GM21367 (cell line): ENCODE results near the gene CYP4F2.
"Not testable (repeated sequence)": the region's sequence is repeated elsewhere in the genome, so short reads cannot be mapped to it uniquely, and the experiment has no call there.

Experiments
- ATAC-seq: cut with Tn5 transposase; IDR thresholded peaks from one replicate; pipeline ENCODE4 v1.9.1; 2021; ENCODE audit not compliant: unreplicated experiment

CYP4F2 gene

GRCh38 chr19:15897738-15898276 is at the start of gene CYP4F2:
TSS of gene CYP4F2 (minus strand) at chr19:15898074. CDS start at chr19:15897611, 463 bp downstream.
- ATAC-seq: no peak

GRCh38 chr19:15945301-15945700 is 47.4 kb upstream of the CYP4F2 start:
- no peak for ATAC-seq

GRCh38 chr19:15944401-15944800 is 46.5 kb upstream of the CYP4F2 start:
- ATAC-seq: no peak

GRCh38 chr19:15937771-15938170 is 39.9 kb upstream of the CYP4F2 start:
- ATAC-seq: no peak

GRCh38 chr19:15936950-15937349 is 39.1 kb upstream of the CYP4F2 start:
- no peak for ATAC-seq

GRCh38 chr19:15936173-15936572 is 38.3 kb upstream of the CYP4F2 start:
- no peak for ATAC-seq

- no peak for ATAC-seq
Measured at GRCh38 chr19:15935167-15935702, 37.4 kb upstream of the CYP4F2 start.

- no peak for ATAC-seq
Measured at GRCh38 chr19:15934332-15935078, 36.6 kb upstream of the CYP4F2 start, which contains the start of gene CYP4F11. TSS of gene CYP4F11 (minus strand) at chr19:15934529. CDS start at chr19:15934408, 121 bp downstream.

- not testable (repeated sequence) for ATAC-seq
Measured at GRCh38 chr19:15933761-15934331, 36.0 kb upstream of the CYP4F2 start.

GRCh38 chr19:15928321-15928720 is 30.4 kb upstream of the CYP4F2 start:
- ATAC-seq: no peak

GRCh38 chr19:15926484-15926883 is 28.6 kb upstream of the CYP4F2 start:
- ATAC-seq: no peak

GRCh38 chr19:15923702-15924101 is 25.8 kb upstream of the CYP4F2 start:
- ATAC-seq: no peak

- no peak for ATAC-seq
Measured at GRCh38 chr19:15922021-15922420, 24.1 kb upstream of the CYP4F2 start.

- no peak for ATAC-seq
Measured at GRCh38 chr19:15919243-15919642, 21.4 kb upstream of the CYP4F2 start.

GRCh38 chr19:15915109-15915508 is 17.2 kb upstream of the CYP4F2 start:
- ATAC-seq: no peak

- no peak for ATAC-seq
Measured at GRCh38 chr19:15913830-15914229, 16.0 kb upstream of the CYP4F2 start.

GRCh38 chr19:15913384-15913783 is 15.5 kb upstream of the CYP4F2 start:
- no peak for ATAC-seq

GRCh38 chr19:15911599-15912235 is 13.8 kb upstream of the CYP4F2 start:
- ATAC-seq: no peak

GRCh38 chr19:15905026-15905425 is 7.2 kb upstream of the CYP4F2 start:
- no peak for ATAC-seq

- ATAC-seq: not testable (repeated sequence)
Measured at GRCh38 chr19:15902898-15903297, 5.0 kb upstream of the CYP4F2 start.

- ATAC-seq: no peak
Measured at GRCh38 chr19:15902254-15902653, 4.4 kb upstream of the CYP4F2 start.

GRCh38 chr19:15900504-15900903 is 2.6 kb upstream of the CYP4F2 start:
- ATAC-seq: no peak
